Neural progenitor cell (in vitro differentiated cells): ENCODE data around the gene GALNTL6. TPM values are rescaled to one million over a fixed set of nuclear protein-coding genes. Genes with fewer than 3 reads are reported as not detected.

Experiments
- DNase-seq: peaks from one replicate; pipeline ENCODE4 v3.0.0-alpha.2; 2016; ENCODE audit warnings: low spot score
- H2AFZ ChIP-seq: fragments of 200-600 bp; sonication (generic); replicated peaks from 2 replicates; pipeline ENCODE4 v1.6.1; 2016; ENCODE audit warnings: antibody characterized with exemption
- H3F3A ChIP-seq: fragments of 200-600 bp; sonication (generic); 2 replicates; pipeline ENCODE4 v1.6.1; 2016; ENCODE audit warnings: antibody characterized with exemption, low read depth
- H3K27ac ChIP-seq: fragments of 200-600 bp; sonication (generic); 2 replicates; pipeline ENCODE4 v1.5.1; 2016; ENCODE audit warnings: mild to moderate bottlenecking
- H3K27me3 ChIP-seq: fragments of 200-600 bp; sonication (generic); 2 replicates; pipeline ENCODE4 v1.6.1; 2016; ENCODE audit warnings: mild to moderate bottlenecking, moderate library complexity
- H3K36me3 ChIP-seq: fragments of 200-600 bp; sonication (generic); 2 replicates; pipeline ENCODE4 v1.5.1; 2016
- H3K4me1 ChIP-seq: fragments of 200-600 bp; sonication (generic); 2 replicates; pipeline ENCODE4 v1.6.1; 2016; ENCODE audit warnings: mixed run types
- H3K4me2 ChIP-seq: fragments of 200-600 bp; sonication (generic); 2 replicates; pipeline ENCODE4 v1.6.1; 2016
- H3K4me3 ChIP-seq: fragments of 200-600 bp; sonication (generic); 2 replicates; pipeline ENCODE4 v1.5.1; 2016
- H3K79me2 ChIP-seq: fragments of 200-600 bp; sonication (generic); 2 replicates; pipeline ENCODE4 v1.6.1; 2016; ENCODE audit warnings: low read depth
- H3K9ac ChIP-seq: fragments of 200-600 bp; sonication (generic); 2 replicates; pipeline ENCODE4 v1.6.1; 2016
- H3K9me3 ChIP-seq: fragments of 200-600 bp; sonication (generic); 2 replicates; pipeline ENCODE4 v1.5.1; 2016; ENCODE audit warnings: low read depth
- H4K20me1 ChIP-seq: fragments of 200-600 bp; sonication (generic); 2 replicates; pipeline ENCODE4 v1.6.1; 2016; ENCODE audit warnings: low read depth
- H3K27ac Mint-ChIP-seq: 3 replicates; pipeline ENCODE4 v1.8.0; 2021; ENCODE audit warnings: mixed read lengths
- H3K27me3 Mint-ChIP-seq: 2 replicates; pipeline ENCODE4 v1.8.0; 2022; ENCODE audit warnings: low read depth, mild to moderate bottlenecking, inconsistent platforms, moderate library complexity, mixed read lengths; ENCODE audit not compliant: insufficient read depth
- H3K36me3 Mint-ChIP-seq: 3 replicates; pipeline ENCODE4 v1.8.0; 2021; ENCODE audit warnings: mixed read lengths
- H3K4me1 Mint-ChIP-seq: 3 replicates; pipeline ENCODE4 v1.8.0; 2021; ENCODE audit warnings: mixed read lengths
- H3K4me3 Mint-ChIP-seq: 3 replicates; pipeline ENCODE4 v1.8.0; 2021; ENCODE audit warnings: mild to moderate bottlenecking, moderate library complexity, mixed read lengths
- H3K9me3 Mint-ChIP-seq: 3 replicates; pipeline ENCODE4 v1.8.0; 2020; ENCODE audit warnings: mixed read lengths
- EZH2 ChIP-seq: fragments of 200-600 bp; sonication (generic); IDR thresholded peaks from 2 replicates; pipeline ENCODE4 v1.6.1; 2017; ENCODE audit warnings: antibody characterized with exemption, mild to moderate bottlenecking, moderate library complexity
- EZH2phosphoT487 ChIP-seq: fragments of 200-600 bp; sonication (generic); IDR thresholded peaks from 2 replicates; pipeline ENCODE4 v1.6.1; 2017; ENCODE audit warnings: antibody characterized with exemption
- total RNA-seq: library from RNA; depleted of rRNA; stranded (reverse); fragments of >200 nt; gene quantifications from 2 replicates; pipeline ENCODE4 v1.2.3, GENCODE V29; 2015; ENCODE audit warnings: low replicate concordance
- TF ChIP-seq, protein P1 (sequence below): fragments of 200-600 bp; sonication (generic); IDR thresholded peaks from 2 replicates; pipeline ENCODE4 v1.5.1; 2017; ENCODE audit warnings: antibody characterized with exemption, mild to moderate bottlenecking

GALNTL6 gene
- total RNA-seq, 1 donor from 2014 or later, result 0.15 TPM

DNA sequence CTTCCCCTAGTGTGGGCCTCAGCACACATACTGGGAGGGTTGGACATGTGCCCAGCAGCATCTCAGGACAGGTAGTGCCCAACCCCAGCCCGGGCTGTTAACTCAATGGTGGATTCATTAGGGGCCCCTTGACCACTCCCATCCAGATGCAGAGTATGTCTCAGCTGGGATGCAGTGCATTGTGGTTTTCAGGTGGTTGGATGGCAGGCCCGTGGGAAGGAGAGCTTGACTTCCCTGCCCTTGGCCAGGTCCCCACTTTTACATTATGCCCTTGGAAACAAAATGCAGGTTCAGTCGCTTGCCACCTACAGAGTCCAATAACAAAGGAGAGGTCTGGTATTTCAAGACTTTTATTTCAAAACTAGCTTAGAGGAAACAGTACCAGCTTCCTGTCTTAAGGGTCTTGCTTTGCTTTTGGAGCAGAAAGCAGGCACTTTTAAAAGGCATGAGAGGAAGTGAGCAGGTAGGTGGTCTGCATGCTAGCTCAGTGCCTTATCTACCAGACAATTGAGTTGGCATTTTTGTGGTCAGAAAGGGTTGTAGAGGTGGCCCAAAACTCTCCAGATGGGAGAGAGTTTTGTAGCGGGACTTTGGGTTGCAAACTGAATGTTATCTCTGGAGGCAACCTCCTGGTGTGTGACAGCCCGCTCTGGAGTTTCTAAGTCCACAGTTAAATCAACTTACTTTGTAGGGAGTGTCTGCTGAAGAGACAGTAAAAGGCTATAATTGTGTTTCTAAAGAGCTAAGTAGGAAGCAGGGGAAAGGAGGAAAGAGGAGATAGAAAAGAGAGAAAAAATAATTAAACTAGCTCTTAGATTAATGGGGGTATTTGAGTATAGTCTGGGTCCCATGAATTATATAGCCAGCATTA is 171.0 kb downstream of the GALNTL6 start:
- Mint-ChIP-seq H3K9me3 (no peaks in the 10 kb centered on the region), H3K4me3 (no peak overlapping the region), H3K36me3 (no peaks in the 10 kb centered on the region), H3K4me1 (no peaks in the 10 kb centered on the region), H3K27ac (no peak overlapping the region), H3K27me3 (peaks cover 4% of the 10 kb centered on the region)
- no peak overlapping the region for H3K4me2 ChIP-seq
- H3F3A ChIP-seq, result no peaks in the 10 kb centered on the region
- H3K4me3 ChIP-seq, result no peak overlapping the region
- no peak overlapping the region for H3K27ac ChIP-seq
- no peak for DNase-seq
- no peaks in the 10 kb centered on the region for H4K20me1 ChIP-seq
- no peak overlapping the region for H3K9ac ChIP-seq
- H3K4me1 ChIP-seq, result no peaks in the 10 kb centered on the region
- H2AFZ ChIP-seq, result peak overlapping the region; percentile 17
- H3K9me3 ChIP-seq, result no peaks in the 10 kb centered on the region
- no peaks in the 10 kb centered on the region for H3K79me2 ChIP-seq
- H3K36me3 ChIP-seq, result no peaks in the 10 kb centered on the region
- no peaks in the 10 kb centered on the region for H3K27me3 ChIP-seq
- TF ChIP-seq EZH2phosphoT487 (no peak), EZH2 (no peak)
- TF ChIP-seq, protein P1, sequence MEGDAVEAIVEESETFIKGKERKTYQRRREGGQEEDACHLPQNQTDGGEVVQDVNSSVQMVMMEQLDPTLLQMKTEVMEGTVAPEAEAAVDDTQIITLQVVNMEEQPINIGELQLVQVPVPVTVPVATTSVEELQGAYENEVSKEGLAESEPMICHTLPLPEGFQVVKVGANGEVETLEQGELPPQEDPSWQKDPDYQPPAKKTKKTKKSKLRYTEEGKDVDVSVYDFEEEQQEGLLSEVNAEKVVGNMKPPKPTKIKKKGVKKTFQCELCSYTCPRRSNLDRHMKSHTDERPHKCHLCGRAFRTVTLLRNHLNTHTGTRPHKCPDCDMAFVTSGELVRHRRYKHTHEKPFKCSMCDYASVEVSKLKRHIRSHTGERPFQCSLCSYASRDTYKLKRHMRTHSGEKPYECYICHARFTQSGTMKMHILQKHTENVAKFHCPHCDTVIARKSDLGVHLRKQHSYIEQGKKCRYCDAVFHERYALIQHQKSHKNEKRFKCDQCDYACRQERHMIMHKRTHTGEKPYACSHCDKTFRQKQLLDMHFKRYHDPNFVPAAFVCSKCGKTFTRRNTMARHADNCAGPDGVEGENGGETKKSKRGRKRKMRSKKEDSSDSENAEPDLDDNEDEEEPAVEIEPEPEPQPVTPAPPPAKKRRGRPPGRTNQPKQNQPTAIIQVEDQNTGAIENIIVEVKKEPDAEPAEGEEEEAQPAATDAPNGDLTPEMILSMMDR, result no peak

DNA sequence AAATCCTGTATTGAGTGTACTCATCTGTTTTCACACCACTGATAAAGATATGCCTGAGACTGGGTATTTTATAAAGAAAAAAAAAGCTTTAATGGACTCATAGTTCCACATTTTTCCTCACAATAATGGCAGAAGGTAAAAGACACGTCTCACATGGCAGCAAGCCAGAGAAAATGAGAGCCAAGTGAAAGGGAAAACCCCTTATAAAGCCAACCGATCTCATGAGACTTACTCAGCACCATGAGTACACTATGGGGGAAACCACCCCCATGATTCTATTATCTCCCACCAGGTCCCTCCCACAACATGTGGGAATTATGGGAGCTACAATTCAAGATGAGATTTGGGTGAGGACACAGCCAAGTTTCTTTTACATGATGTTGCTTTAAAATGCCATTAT is 171.9 kb downstream of the GALNTL6 start:
- H3K79me2 ChIP-seq, result no peaks in the 10 kb centered on the region
- H4K20me1 ChIP-seq, result no peaks in the 10 kb centered on the region
- no peaks in the 10 kb centered on the region for H3K4me1 ChIP-seq
- H3K9ac ChIP-seq, result no peak overlapping the region
- no peaks in the 10 kb centered on the region for H3K9me3 ChIP-seq
- no peak overlapping the region for H2AFZ ChIP-seq
- no peak overlapping the region for H3K4me3 ChIP-seq
- Mint-ChIP-seq H3K36me3 (no peaks in the 10 kb centered on the region), H3K9me3 (no peaks in the 10 kb centered on the region), H3K4me1 (no peaks in the 10 kb centered on the region), H3K27ac (no peak overlapping the region), H3K27me3 (peaks cover 4% of the 10 kb centered on the region), H3K4me3 (no peak overlapping the region)
- TF ChIP-seq, protein P1, result no peak
- TF ChIP-seq EZH2phosphoT487, result no peak
- no peak for TF ChIP-seq EZH2
- no peaks in the 10 kb centered on the region for H3K36me3 ChIP-seq
- H3K27me3 ChIP-seq, result no peaks in the 10 kb centered on the region
- DNase-seq, result no peak
- no peak overlapping the region for H3K27ac ChIP-seq
- H3F3A ChIP-seq, result no peaks in the 10 kb centered on the region
- H3K4me2 ChIP-seq, result no peak overlapping the region

- Histone ChIP-seq H3K4me2 (no peak overlapping the region), H2AFZ (no peak overlapping the region), H3K9ac (no peak overlapping the region), H3K9me3 (peaks cover 8% of the 10 kb centered on the region), H4K20me1 (no peaks in the 10 kb centered on the region), H3F3A (no peaks in the 10 kb centered on the region), H3K4me1 (no peaks in the 10 kb centered on the region), H3K27ac (no peak overlapping the region), H3K36me3 (peaks cover 3% of the 10 kb centered on the region), H3K79me2 (no peaks in the 10 kb centered on the region), H3K4me3 (no peak overlapping the region), H3K27me3 (no peaks in the 10 kb centered on the region)
- TF ChIP-seq, protein P1, result no peak
- no peak for TF ChIP-seq EZH2phosphoT487
- no peak for TF ChIP-seq EZH2
- H3K4me3 Mint-ChIP-seq, result no peak overlapping the region
- peaks cover 9% of the 10 kb centered on the region for H3K4me1 Mint-ChIP-seq
- H3K36me3 Mint-ChIP-seq, result no peaks in the 10 kb centered on the region
- DNase-seq, result no peak
- no peak overlapping the region for H3K27ac Mint-ChIP-seq
- H3K9me3 Mint-ChIP-seq, result no peaks in the 10 kb centered on the region
- peaks cover under 1% of the 10 kb centered on the region for H3K27me3 Mint-ChIP-seq
Observed at GRCh38 chr4:171993247-171993646, 180.0 kb downstream of the GALNTL6 start.
